Left lobe of liver (tissue), 1 donor: ENCODE measurements around the gene GTF3C1. TPM values are rescaled to one million over a fixed set of nuclear protein-coding genes. Genes with fewer than 3 reads are reported as not detected.

ENCODE experiments used
- total RNA-seq: library from RNA; stranded (reverse); gene quantifications from one replicate; pipeline ENCODE4 v1.2.1, GENCODE V29; 2021
- donor health status: DM: no; HTN: yes; CAD: no.

The GTF3C1 gene
- total RNA-seq, 1 donor from 2014 or later, result 34.2 TPM

Other genes with a start within 250 kb of the GTF3C1 start
- gene IL4R, start 235.9 kb downstream of the GTF3C1 start, total RNA-seq, result 51.4 TPM
- gene IL21R, start 147.7 kb downstream of the GTF3C1 start, total RNA-seq, result 0.33 TPM
- gene KATNIP, start 231 bp upstream of the GTF3C1 start, total RNA-seq, result 7.1 TPM